ENCODE data around the gene TMEFF2.

TMEFF2 gene

GRCh38 chr2:192184349-192184748 is 10.4 kb downstream of the TMEFF2 start:
- no peaks in the 10 kb centered on the region for H3K27me3 ChIP-seq (replicated peaks in 2 of 5; ENCODE audit: control insufficient read depth in 4 of 5, insufficient read depth in 5 of 5, low read length in 4 of 5)
- CTCF ChIA-PET = no interaction called here
- no peak for DNase-seq
- H3K9me3 ChIP-seq (ENCODE audit: control extremely low read depth in 1 of 5, control insufficient read depth in 4 of 5, insufficient read depth in 2 of 5, low read depth in 1 of 5, low read length in 4 of 5) = no peaks in the 10 kb centered on the region
- peaks cover 0 to 10% (median 0%) of the 10 kb centered on the region in 4 experiments for H3K4me1 ChIP-seq (ENCODE audit: control extremely low read depth in 1 of 4, control insufficient read depth in 4 of 4, insufficient read depth in 4 of 4, low read length in 3 of 4)
- H3K27ac ChIP-seq (ENCODE audit: insufficient read depth in 1 of 2, low read depth in 1 of 2, low read length in 2 of 2, poor library complexity in 1 of 2, severe bottlenecking in 2 of 2) = no peak overlapping the region
- H3K36me3 ChIP-seq (ENCODE audit: control insufficient read depth in 4 of 4, insufficient read depth in 4 of 4, low read length in 3 of 4) = no peaks in the 10 kb centered on the region
- POLR2A ChIA-PET = no interaction called here
- WGBS (ENCODE audit: insufficient coverage) = 100% methylated on average over 1 of the region's 2 CpGs
- H3K4me3 ChIP-seq (ENCODE audit: control insufficient read depth in 1 of 7, extremely low read depth in 1 of 7, insufficient read depth in 4 of 7, low read depth in 2 of 7, low read length in 6 of 7) = no peak overlapping the region

GRCh38 chr2:192183296-192183695 is 11.4 kb downstream of the TMEFF2 start:
- Histone ChIP-seq H3K4me1 (ENCODE audit: control extremely low read depth in 1 of 4, control insufficient read depth in 4 of 4, insufficient read depth in 4 of 4, low read length in 3 of 4) (peaks cover 0 to 10% (median 0%) of the 10 kb centered on the region in 4 experiments), H3K36me3 (ENCODE audit: control insufficient read depth in 4 of 4, insufficient read depth in 4 of 4, low read length in 3 of 4) (no peaks in the 10 kb centered on the region), H3K27ac (ENCODE audit: insufficient read depth in 1 of 2, low read depth in 1 of 2, low read length in 2 of 2, poor library complexity in 1 of 2, severe bottlenecking in 2 of 2) (no peak overlapping the region), H3K4me3 (ENCODE audit: control insufficient read depth in 1 of 7, extremely low read depth in 1 of 7, insufficient read depth in 4 of 7, low read depth in 2 of 7, low read length in 6 of 7) (no peak overlapping the region), H3K27me3 (replicated peaks in 2 of 5; ENCODE audit: control insufficient read depth in 4 of 5, insufficient read depth in 5 of 5, low read length in 4 of 5) (no peaks in the 10 kb centered on the region), H3K9me3 (ENCODE audit: control extremely low read depth in 1 of 5, control insufficient read depth in 4 of 5, insufficient read depth in 2 of 5, low read depth in 1 of 5, low read length in 4 of 5) (no peaks in the 10 kb centered on the region)
- POLR2A ChIA-PET = no interaction called here
- CTCF ChIA-PET = no interaction called here
- no CpG with 5 or more reads among the region's 1 CpG for WGBS (ENCODE audit: insufficient coverage)
- no peak for DNase-seq

DNA sequence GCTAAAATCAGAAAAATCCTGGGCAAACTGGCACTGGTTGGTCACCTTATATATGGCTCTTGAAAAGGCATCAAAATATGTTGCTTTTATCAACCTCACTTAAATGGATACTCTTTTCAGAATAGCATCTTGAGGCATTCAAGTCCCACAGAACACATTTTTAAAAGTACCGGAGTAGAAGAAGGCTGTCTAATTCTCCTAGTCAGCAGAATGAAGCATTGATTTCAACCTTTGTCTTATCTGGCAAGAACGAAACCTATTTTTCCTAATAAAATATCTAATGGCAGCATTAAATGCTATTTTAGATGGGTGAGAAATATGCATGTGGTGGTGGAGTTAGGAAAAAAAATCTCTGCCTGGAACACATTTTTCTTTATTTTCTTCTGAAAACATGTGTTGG is 27.8 kb downstream of the TMEFF2 start:
- no peaks in the 10 kb centered on the region for H3K9me3 ChIP-seq (ENCODE audit: control extremely low read depth in 1 of 5, control insufficient read depth in 4 of 5, insufficient read depth in 2 of 5, low read depth in 1 of 5, low read length in 4 of 5)
- H3K36me3 ChIP-seq (ENCODE audit: control insufficient read depth in 4 of 4, insufficient read depth in 4 of 4, low read length in 3 of 4) = no peaks in the 10 kb centered on the region
- H3K27ac ChIP-seq (ENCODE audit: insufficient read depth in 1 of 2, low read depth in 1 of 2, low read length in 2 of 2, poor library complexity in 1 of 2, severe bottlenecking in 2 of 2) = no peak overlapping the region
- H3K4me1 ChIP-seq (ENCODE audit: control extremely low read depth in 1 of 4, control insufficient read depth in 4 of 4, insufficient read depth in 4 of 4, low read length in 3 of 4) = peaks cover 0 to 5% (median 3%) of the 10 kb centered on the region in 4 experiments
- POLR2A ChIA-PET = no interaction called here
- DNase-seq = no peak
- H3K27me3 ChIP-seq (replicated peaks in 2 of 5; ENCODE audit: control insufficient read depth in 4 of 5, insufficient read depth in 5 of 5, low read length in 4 of 5) = no peaks in the 10 kb centered on the region
- WGBS (ENCODE audit: insufficient coverage) = no CpG with 5 or more reads among the region's 2 CpGs
- CTCF ChIA-PET = interaction anchor here (1.2 kb wide), 1 partner anchor 354 kb away, joined by 3 read pairs; no protein-coding TSS in a partner anchor
- H3K4me3 ChIP-seq (ENCODE audit: control insufficient read depth in 1 of 7, extremely low read depth in 1 of 7, insufficient read depth in 4 of 7, low read depth in 2 of 7, low read length in 6 of 7) = no peak overlapping the region

DNA sequence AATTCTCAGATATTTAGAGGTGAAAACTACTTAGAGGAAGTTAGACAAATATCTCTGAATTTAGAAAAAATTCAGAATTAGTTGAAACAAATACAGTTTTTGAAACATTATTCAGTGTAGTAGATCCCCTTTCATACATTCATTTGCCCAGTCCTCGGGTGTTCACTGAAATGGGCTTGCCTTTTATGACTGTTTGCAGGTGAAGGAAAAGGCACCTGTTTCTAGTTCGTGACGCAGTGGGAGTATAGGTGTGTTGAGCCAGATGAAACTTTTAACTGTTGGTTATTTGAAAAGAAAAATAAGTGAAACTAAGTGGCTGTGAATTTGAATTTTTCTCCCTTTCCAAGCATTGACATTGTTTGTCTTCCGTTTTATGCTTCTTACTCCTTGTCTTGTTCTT is 28.9 kb downstream of the TMEFF2 start:
- peaks cover 0 to 12% (median 9%) of the 10 kb centered on the region in 4 experiments for H3K4me1 ChIP-seq (ENCODE audit: control extremely low read depth in 1 of 4, control insufficient read depth in 4 of 4, insufficient read depth in 4 of 4, low read length in 3 of 4)
- POLR2A ChIA-PET = no interaction called here
- H3K27ac ChIP-seq (ENCODE audit: insufficient read depth in 1 of 2, low read depth in 1 of 2, low read length in 2 of 2, poor library complexity in 1 of 2, severe bottlenecking in 2 of 2) = no peak overlapping the region
- H3K9me3 ChIP-seq (ENCODE audit: control extremely low read depth in 1 of 5, control insufficient read depth in 4 of 5, insufficient read depth in 2 of 5, low read depth in 1 of 5, low read length in 4 of 5) = no peaks in the 10 kb centered on the region
- 71% methylated on average over 3 of the region's 4 CpGs for WGBS (ENCODE audit: insufficient coverage)
- H3K4me3 ChIP-seq (ENCODE audit: control insufficient read depth in 1 of 7, extremely low read depth in 1 of 7, insufficient read depth in 4 of 7, low read depth in 2 of 7, low read length in 6 of 7) = no peak overlapping the region
- DNase-seq = no peak
- no peaks in the 10 kb centered on the region for H3K27me3 ChIP-seq (replicated peaks in 2 of 5; ENCODE audit: control insufficient read depth in 4 of 5, insufficient read depth in 5 of 5, low read length in 4 of 5)
- H3K36me3 ChIP-seq (ENCODE audit: control insufficient read depth in 4 of 4, insufficient read depth in 4 of 4, low read length in 3 of 4) = no peaks in the 10 kb centered on the region
- CTCF ChIA-PET = interaction anchor here (0.6 kb wide), 1 partner anchor 354 kb away, joined by 3 read pairs; no protein-coding TSS in a partner anchor

- peaks cover 0 to 12% (median 9%) of the 10 kb centered on the region in 4 experiments for H3K4me1 ChIP-seq (ENCODE audit: control extremely low read depth in 1 of 4, control insufficient read depth in 4 of 4, insufficient read depth in 4 of 4, low read length in 3 of 4)
- no peaks in the 10 kb centered on the region for H3K9me3 ChIP-seq (ENCODE audit: control extremely low read depth in 1 of 5, control insufficient read depth in 4 of 5, insufficient read depth in 2 of 5, low read depth in 1 of 5, low read length in 4 of 5)
- CTCF ChIA-PET = interaction anchor here (0.6 to 10.6 kb wide), 37 partner anchors 8 to 610 kb away, joined by 3 to 195 read pairs (median 5); no protein-coding TSS in a partner anchor
- H3K4me3 ChIP-seq (ENCODE audit: control insufficient read depth in 1 of 7, extremely low read depth in 1 of 7, insufficient read depth in 4 of 7, low read depth in 2 of 7, low read length in 6 of 7) = peak overlapping the region in 4 of 7 experiments; percentile 13 to 62 (median 24)
- WGBS (ENCODE audit: insufficient coverage) = 46% methylated on average over 2 of the region's 4 CpGs
- peak; percentile 71 to 87 (median 80) for DNase-seq
- H3K27me3 ChIP-seq (replicated peaks in 2 of 5; ENCODE audit: control insufficient read depth in 4 of 5, insufficient read depth in 5 of 5, low read length in 4 of 5) = no peaks in the 10 kb centered on the region
- H3K36me3 ChIP-seq (ENCODE audit: control insufficient read depth in 4 of 4, insufficient read depth in 4 of 4, low read length in 3 of 4) = no peaks in the 10 kb centered on the region
- POLR2A ChIA-PET = no interaction called here
- H3K27ac ChIP-seq (ENCODE audit: insufficient read depth in 1 of 2, low read depth in 1 of 2, low read length in 2 of 2, poor library complexity in 1 of 2, severe bottlenecking in 2 of 2) = no peak overlapping the region
Observed at GRCh38 chr2:192162392-192163042, 32.2 kb downstream of the TMEFF2 start.

DNA sequence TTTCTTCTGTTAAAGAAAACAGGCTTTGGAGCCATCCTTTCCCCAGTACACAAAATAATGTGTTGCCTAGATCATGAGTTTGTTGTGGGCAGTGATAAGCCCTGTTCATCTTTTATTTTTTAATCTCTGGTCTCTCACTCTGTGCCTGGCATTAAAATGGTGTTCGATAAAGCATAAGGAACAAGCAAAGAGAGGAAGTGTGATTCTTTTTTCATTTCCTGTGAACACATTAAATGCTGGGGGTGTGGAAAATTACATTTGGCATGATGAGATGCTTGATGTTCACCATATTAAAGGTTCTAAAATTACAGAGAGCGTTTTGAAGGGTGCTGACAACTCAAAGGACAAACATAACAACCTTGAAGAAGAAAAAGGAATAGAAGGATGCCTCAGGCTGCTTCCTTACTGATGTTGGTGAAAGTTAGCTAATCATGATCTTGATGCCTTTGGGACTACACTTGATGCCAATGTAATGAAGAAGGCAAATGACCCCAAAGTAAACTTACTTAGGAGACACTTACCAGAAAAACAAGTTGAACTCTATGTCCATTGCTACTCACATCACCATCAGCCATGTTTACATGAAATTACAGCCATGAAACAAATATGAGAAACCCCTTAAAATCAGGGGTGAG is 33.0 kb downstream of the TMEFF2 start:
- CTCF ChIA-PET = interaction anchor here (0.6 to 10.6 kb wide), 32 partner anchors 10 to 607 kb away, joined by 3 to 195 read pairs (median 5); no protein-coding TSS in a partner anchor
- peak in 2 of 3 donors; percentile 7 to 24 for DNase-seq
- peak overlapping the region in 2 of 7 experiments; percentile 13 to 62 for H3K4me3 ChIP-seq (ENCODE audit: control insufficient read depth in 1 of 7, extremely low read depth in 1 of 7, insufficient read depth in 4 of 7, low read depth in 2 of 7, low read length in 6 of 7)
- no peak overlapping the region for H3K27ac ChIP-seq (ENCODE audit: insufficient read depth in 1 of 2, low read depth in 1 of 2, low read length in 2 of 2, poor library complexity in 1 of 2, severe bottlenecking in 2 of 2)
- no peaks in the 10 kb centered on the region for H3K36me3 ChIP-seq (ENCODE audit: control insufficient read depth in 4 of 4, insufficient read depth in 4 of 4, low read length in 3 of 4)
- POLR2A ChIA-PET = no interaction called here
- H3K9me3 ChIP-seq (ENCODE audit: control extremely low read depth in 1 of 5, control insufficient read depth in 4 of 5, insufficient read depth in 2 of 5, low read depth in 1 of 5, low read length in 4 of 5) = no peaks in the 10 kb centered on the region
- peaks cover 0 to 12% (median 9%) of the 10 kb centered on the region in 4 experiments for H3K4me1 ChIP-seq (ENCODE audit: control extremely low read depth in 1 of 4, control insufficient read depth in 4 of 4, insufficient read depth in 4 of 4, low read length in 3 of 4)
- WGBS (ENCODE audit: insufficient coverage) = 20% methylated on average over 1 of the region's 2 CpGs
- H3K27me3 ChIP-seq (replicated peaks in 2 of 5; ENCODE audit: control insufficient read depth in 4 of 5, insufficient read depth in 5 of 5, low read length in 4 of 5) = no peaks in the 10 kb centered on the region

DNA sequence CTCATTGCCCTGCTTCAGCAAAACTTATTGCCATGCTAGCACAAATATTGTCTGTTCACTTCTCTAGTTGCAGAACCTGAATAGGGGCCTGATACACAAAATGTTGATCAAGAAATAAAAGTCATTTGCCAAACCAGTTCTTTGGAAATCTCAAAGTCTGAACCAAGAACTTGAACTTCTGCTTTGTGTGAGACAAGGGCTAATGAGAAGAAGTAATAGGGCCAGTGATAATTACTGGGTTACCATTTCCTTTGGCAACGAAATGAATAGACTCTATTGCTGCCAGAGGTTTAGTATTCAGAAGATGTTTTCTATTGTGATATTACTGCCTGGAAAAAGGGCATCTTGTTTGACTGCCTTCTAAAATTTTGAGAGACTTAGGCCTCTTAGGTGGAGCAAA is 35.0 kb downstream of the TMEFF2 start:
- H3K27me3 ChIP-seq (replicated peaks in 2 of 5; ENCODE audit: control insufficient read depth in 4 of 5, insufficient read depth in 5 of 5, low read length in 4 of 5) = no peaks in the 10 kb centered on the region
- H3K4me3 ChIP-seq (ENCODE audit: control insufficient read depth in 1 of 7, extremely low read depth in 1 of 7, insufficient read depth in 4 of 7, low read depth in 2 of 7, low read length in 6 of 7) = no peak overlapping the region
- peak in 2 of 3 donors; percentile 37 to 56 for DNase-seq
- 33% methylated on average over 1 of the region's 1 CpG for WGBS (ENCODE audit: insufficient coverage)
- ChIA-PET CTCF (interaction anchor here (1.3 to 10.6 kb wide), 2 partner anchors 341 to 348 kb away, joined by 3 to 195 read pairs; no protein-coding TSS in a partner anchor), POLR2A (no interaction called here)
- no peaks in the 10 kb centered on the region for H3K36me3 ChIP-seq (ENCODE audit: control insufficient read depth in 4 of 4, insufficient read depth in 4 of 4, low read length in 3 of 4)
- no peaks in the 10 kb centered on the region for H3K9me3 ChIP-seq (ENCODE audit: control extremely low read depth in 1 of 5, control insufficient read depth in 4 of 5, insufficient read depth in 2 of 5, low read depth in 1 of 5, low read length in 4 of 5)
- H3K27ac ChIP-seq (ENCODE audit: insufficient read depth in 1 of 2, low read depth in 1 of 2, low read length in 2 of 2, poor library complexity in 1 of 2, severe bottlenecking in 2 of 2) = no peak overlapping the region
- H3K4me1 ChIP-seq (ENCODE audit: control extremely low read depth in 1 of 4, control insufficient read depth in 4 of 4, insufficient read depth in 4 of 4, low read length in 3 of 4) = peaks cover 0 to 19% (median 9%) of the 10 kb centered on the region in 4 experiments

Data from common myeloid progenitor, CD34-positive (primary cell).